Spleen (tissue), 11 donors: ENCODE data around the gene TBC1D3B. TPM values are rescaled to one million over a fixed set of nuclear protein-coding genes. Genes with fewer than 3 reads are reported as not detected.

Experiments
- DNase-seq: peaks from one replicate; pipeline ENCODE4 v3.0.0-alpha.2; 2020
- H3K27ac ChIP-seq, 8 donors: fragments of 200-600 bp; sonication (generic) in 7 of 8; 1 replicate in 4 of 8; 2 replicates in 4 of 8; pipeline versions ENCODE4 v1.5.0 to v1.8.0; 2016 to 2021; ENCODE audit warnings: inconsistent platforms in 4 of 8, mild to moderate bottlenecking in 4 of 8, moderate library complexity in 1 of 8
- H3K27me3 ChIP-seq, 7 donors: fragments of 200-600 bp; sonication (generic) in 6 of 7; replicated peaks in 1 of 7; 1 replicate in 4 of 7; 2 replicates in 3 of 7; pipeline versions ENCODE4 v1.5.0 to v1.8.0; 2016 to 2021; ENCODE audit warnings: inconsistent platforms in 3 of 7, mild to moderate bottlenecking in 1 of 7
- H3K36me3 ChIP-seq, 6 donors: fragments of 200-600 bp; sonication (generic) in 5 of 6; 1 replicate in 4 of 6; 2 replicates in 2 of 6; pipeline versions ENCODE4 v1.5.0 to v1.8.0; 2016 to 2021; ENCODE audit warnings: inconsistent platforms in 2 of 6
- H3K4me1 ChIP-seq, 6 donors: fragments of 200-600 bp; sonication (generic) in 5 of 6; 1 replicate in 3 of 6; 2 replicates in 3 of 6; pipeline versions ENCODE4 v1.5.0 to v1.8.0; 2016 to 2021; ENCODE audit warnings: inconsistent platforms in 3 of 6
- H3K4me3 ChIP-seq, 8 donors: fragments of 200-600 bp; sonication (generic) in 7 of 8; 1 replicate in 4 of 8; 2 replicates in 4 of 8; pipeline versions ENCODE4 v1.5.0 to v1.8.0; 2016 to 2021; ENCODE audit warnings: inconsistent platforms in 4 of 8, mild to moderate bottlenecking in 4 of 8, moderate library complexity in 2 of 8
- H3K9me3 ChIP-seq, 8 donors: fragments of 200-600 bp; sonication (generic) in 7 of 8; 1 replicate in 4 of 8; 2 replicates in 4 of 8; pipeline versions ENCODE4 v1.5.0 to v1.8.0; 2016 to 2021; ENCODE audit warnings: inconsistent platforms in 4 of 8
- CTCF ChIP-seq, 11 experiments: fragments of 200-600 bp in 7 of 11; fragments of 450-650 bp in 4 of 11; sonication (generic) in 4 of 11; IDR thresholded peaks in 8 of 11; conservative IDR thresholded peaks in 3 of 11; 1 replicate in 7 of 11; 2 replicates in 4 of 11; pipeline versions ENCODE4 v1.4.0 to v1.8.0; 2016 to 2021; ENCODE audit warnings: antibody characterized with exemption in 11 of 11, inconsistent platforms in 4 of 11, mild to moderate bottlenecking in 1 of 11
- POLR2A ChIP-seq, 3 donors: fragments of 450-650 bp; IDR thresholded peaks; one replicate each; pipeline ENCODE4 v1.5.1; 2017; ENCODE audit warnings: antibody characterized with exemption in 3 of 3, mild to moderate bottlenecking in 1 of 3
- POLR2AphosphoS5 ChIP-seq, 3 donors: sonication (generic); formaldehyde crosslinking; IDR thresholded peaks; one replicate each; pipeline ENCODE4 v1.5.1; 2017; ENCODE audit warnings: antibody characterized with exemption in 3 of 3
- WGBS, 5 donors: extraction: QIAGEN DNeasy Blood & Tissue Kit in 3 of 5; methylation state at CpG; one replicate each; pipeline versions ENCODE4 v1.1.5 to v1.1.7; 2013 to 2018; 5-methylcytosine and 5-hydroxymethylcytosine counted together
- intact Hi-C: fragments of 100-400 bp; cut with DNase I; formaldehyde crosslinking; loops from one replicate; pipeline ENCODE4 v1.15.0; 2023; ENCODE audit warnings: low total_unique reads
- polyA plus RNA-seq, 3 donors: library from polyadenylated mRNA; stranded (reverse); fragments of 200-250 nt; gene quantifications; one replicate each; pipeline ENCODE4 v1.2.1, GENCODE V29; 2013
- total RNA-seq, 7 donors: library from RNA; depleted of rRNA in 3 of 7; stranded (reverse); fragments of >200 nt in 3 of 7; fragmentation: NEBNext Ultra II Directional in 4 of 7; extraction: Animal tissue kit (Norgen Biotek cat#: 25700) in 4 of 7; gene quantifications; one replicate each; pipeline versions ENCODE4 v1.1.0 to v1.2.1, GENCODE V29; 2016 to 2021
- donor health status: healthy with polysubstance abuse.
- donor health status: DM: no; HTN: no; CAD: no; lungs with moderate emphysema.
- donor health status: DM: no; HTN: no; CAD: no.
- donor health status: Bipolar disorder and iron deficiency.
- donor health status: healthy.
- donor health status: DM: no; HTN: no; CAD: no.
- donor health status: DM: yes; HTN: yes; CAD: no.

TBC1D3B gene
- total and polyA plus RNA-seq, 10 donors: 1.3 to 13.5 (median 4.4) TPM; not detected in 1

- H3K9me3 ChIP-seq: peaks cover 0 to 5% (median under 1%) of the 10 kb centered on the region in 8 donors
- H3K36me3 ChIP-seq: no peaks in the 10 kb centered on the region
- peaks cover 0 to 14% (median 6%) of the 10 kb centered on the region in 6 donors for H3K4me1 ChIP-seq
- H3K4me3 ChIP-seq: no peak overlapping the region
- no peak overlapping the region for H3K27ac ChIP-seq
- TF ChIP-seq POLR2AphosphoS5 (IDR thresholded peaks at IDR 0.05) (no peak), CTCF (IDR thresholded peaks at IDR 0.05 in 8 of 11, conservative IDR thresholded peaks at IDR 0.05 in 3 of 11) (no peak), POLR2A (IDR thresholded peaks at IDR 0.05) (no peak)
- H3K27me3 ChIP-seq: no peaks in the 10 kb centered on the region
- intact Hi-C loops: no loop called here
- WGBS, 5 donors: 44 to 50% (median 45%) methylated on average over 5 of the region's 5 CpGs
- no peak for DNase-seq
Observed at GRCh38 chr17:36117505-36118382, 58.7 kb downstream of the TBC1D3B start.

Other genes with a start within 250 kb of the TBC1D3B start
- gene RDM1, start 245.9 kb downstream of the TBC1D3B start, total RNA-seq: under 1 TPM in 2 of 7 donors, not detected in 5; 0.52 to 0.82 TPM
- 1 to 10 TPM in 1 of 3 donors, under 1 TPM in 2; 0.48 to 2.3 (median 0.52) TPM for gene RDM1, start 245.9 kb downstream of the TBC1D3B start, polyA plus RNA-seq
- not detected for gene LYZL6, start 232.9 kb downstream of the TBC1D3B start, total RNA-seq
- gene LYZL6, start 232.9 kb downstream of the TBC1D3B start, polyA plus RNA-seq: not detected
- gene CCL16, start 195.1 kb downstream of the TBC1D3B start, total RNA-seq: 1 to 10 TPM in 6 of 7 donors, under 1 TPM in 1; 0.32 to 8.4 (median 1.9) TPM
- gene CCL16, start 195.1 kb downstream of the TBC1D3B start, polyA plus RNA-seq: 1 to 10 TPM in 1 of 3 donors, under 1 TPM in 2; 0.27 to 1.7 (median 0.37) TPM
- gene CCL14, start 189.9 kb downstream of the TBC1D3B start, total RNA-seq: 1,000 to 10,000 TPM in 1 of 7 donors, 100 to 1,000 TPM in 6; 279 to 1,219 (median 345) TPM
- 100 to 1,000 TPM in 2 of 3 donors, 10 to 100 TPM in 1; 72.3 to 262 (median 220) TPM for gene CCL14, start 189.9 kb downstream of the TBC1D3B start, polyA plus RNA-seq
- not detected for gene CCL15, start 175.1 kb downstream of the TBC1D3B start, total RNA-seq
- gene CCL15, start 175.1 kb downstream of the TBC1D3B start, polyA plus RNA-seq: under 1 TPM; 0.15 to 0.20 (median 0.19) TPM
- 10 to 100 TPM in 4 of 7 donors, 1 to 10 TPM in 3; 7.5 to 40.6 (median 15.5) TPM for gene CCL23, start 158.7 kb downstream of the TBC1D3B start, total RNA-seq
- gene CCL23, start 158.7 kb downstream of the TBC1D3B start, polyA plus RNA-seq: 10 to 100 TPM in 1 of 3 donors, 1 to 10 TPM in 2; 1.6 to 12.7 (median 6.6) TPM
- gene CCL18, start 112.4 kb downstream of the TBC1D3B start, total RNA-seq: 10 to 100 TPM in 5 of 7 donors, 1 to 10 TPM in 2; 5.2 to 27.8 (median 11.0) TPM
- gene CCL18, start 112.4 kb downstream of the TBC1D3B start, polyA plus RNA-seq: 100 to 1,000 TPM in 1 of 3 donors, 10 to 100 TPM in 1, 1 to 10 TPM in 1; 9.8 to 109 (median 75.6) TPM
- 10 to 100 TPM; 10.7 to 85.9 (median 23.3) TPM for gene CCL3, start 86.5 kb downstream of the TBC1D3B start, total RNA-seq
- gene CCL3, start 86.5 kb downstream of the TBC1D3B start, polyA plus RNA-seq: 10 to 100 TPM; 11.7 to 41.5 (median 17.6) TPM
- 10 to 100 TPM; 23.5 to 81.0 (median 33.8) TPM for gene CCL4, start 72.8 kb downstream of the TBC1D3B start, total RNA-seq
- 10 to 100 TPM; 10.1 to 32.9 (median 15.8) TPM for gene CCL4, start 72.8 kb downstream of the TBC1D3B start, polyA plus RNA-seq
- 1 to 10 TPM in 5 of 7 donors, under 1 TPM in 1, not detected in 1; 0.51 to 8.2 (median 3.7) TPM for gene CCL3L1, start 20.1 kb upstream of the TBC1D3B start, total RNA-seq
- gene CCL3L1, start 20.1 kb upstream of the TBC1D3B start, polyA plus RNA-seq: 1 to 10 TPM in 2 of 3 donors, under 1 TPM in 1; 0.93 to 2.0 (median 1.1) TPM
- 10 to 100 TPM in 3 of 7 donors, 1 to 10 TPM in 3, not detected in 1; 6.4 to 22.2 (median 14.9) TPM for gene CCL4L2, start 34.4 kb upstream of the TBC1D3B start, total RNA-seq
- gene CCL4L2, start 34.4 kb upstream of the TBC1D3B start, polyA plus RNA-seq: 1 to 10 TPM; 2.3 to 8.5 (median 3.5) TPM
- gene TBC1D3I, start 87.9 kb upstream of the TBC1D3B start, total RNA-seq: 1 to 10 TPM in 1 of 7 donors, under 1 TPM in 4, not detected in 2; 0.32 to 1.1 (median 0.60) TPM
- under 1 TPM; 0.10 to 0.17 (median 0.13) TPM for gene TBC1D3I, start 87.9 kb upstream of the TBC1D3B start, polyA plus RNA-seq
- gene TBC1D3G, start 147.2 kb upstream of the TBC1D3B start, total RNA-seq: 1 to 10 TPM in 2 of 7 donors, not detected in 5; 2.0 to 5.2 TPM
- gene TBC1D3G, start 147.2 kb upstream of the TBC1D3B start, polyA plus RNA-seq: 10 to 100 TPM in 1 of 3 donors, under 1 TPM in 1, not detected in 1; 0.61 to 11.3 TPM
- under 1 TPM in 1 of 7 donors, not detected in 6; 0.64 TPM for gene TBC1D3H, start 211.8 kb upstream of the TBC1D3B start, total RNA-seq
- 1 to 10 TPM in 2 of 3 donors, not detected in 1; 2.8 to 4.5 TPM for gene TBC1D3H, start 211.8 kb upstream of the TBC1D3B start, polyA plus RNA-seq